T-helper 2 cell (primary cell): ENCODE data around the gene GNA14.
"Not testable (repeated sequence)": the region's sequence is repeated elsewhere in the genome, so short reads cannot be mapped to it uniquely, and the experiment has no call there.

Experiments
- DNase-seq, 5 experiments: peaks; one replicate each; pipeline versions ENCODE4 v3.0.0 to v3.0.0-alpha.2; 2012 to 2022
- total RNA-seq, 2 donors: gene quantifications; one replicate each; lab custom pipeline; 2026; lab: John Stamatoyannopoulos, UW

Gene GNA14
- total RNA-seq: 0 reads per million in 2 donors

DNA sequence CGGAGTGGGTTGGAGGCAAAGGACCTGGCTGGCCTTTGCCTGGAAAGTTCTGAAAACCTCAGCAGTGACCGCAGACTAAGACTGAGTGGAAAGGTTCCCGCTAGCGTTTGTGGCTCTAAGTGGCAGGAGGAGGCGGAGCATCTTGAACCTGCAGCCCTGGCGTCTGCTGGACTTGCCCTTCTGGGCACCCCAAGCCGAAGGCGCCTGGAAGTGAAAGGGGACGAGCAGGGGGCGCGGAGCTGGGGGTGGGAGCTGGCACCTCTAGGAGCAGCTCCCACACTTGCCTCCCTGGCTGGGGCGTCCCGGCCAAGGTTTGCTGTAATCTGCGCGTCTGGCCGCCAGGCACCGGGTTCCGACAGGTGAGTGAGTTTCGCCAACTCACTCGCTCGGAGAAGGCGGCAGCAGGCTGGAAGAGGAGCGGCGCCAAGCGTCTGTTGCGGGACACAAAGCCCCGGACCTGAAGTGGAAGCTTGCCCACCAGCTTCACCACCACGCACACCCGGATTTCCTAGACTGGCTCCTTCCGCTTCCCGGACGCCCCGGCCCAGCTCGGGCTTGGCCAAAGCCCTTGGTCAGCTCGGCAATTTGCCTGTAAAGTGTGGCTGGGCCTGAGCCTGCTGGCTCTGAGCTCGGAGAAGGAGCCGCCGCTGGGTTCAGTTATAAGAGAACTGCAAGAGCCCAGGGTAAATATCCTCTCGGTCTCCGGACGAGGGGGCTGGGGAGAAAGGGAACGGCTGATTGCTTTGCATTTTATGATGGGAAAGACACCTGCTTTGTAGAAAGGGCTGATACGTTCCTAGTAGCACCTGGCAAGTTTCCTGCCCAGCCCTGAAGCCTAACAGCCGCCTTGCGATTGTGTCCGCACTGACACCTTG, at the start of gene GNA14:
TSS of gene GNA14 (minus strand) at position 89 of the 875 bp plus-strand sequence. CDS start 529 bp downstream, outside the sequence.
- no peak for DNase-seq

DNA sequence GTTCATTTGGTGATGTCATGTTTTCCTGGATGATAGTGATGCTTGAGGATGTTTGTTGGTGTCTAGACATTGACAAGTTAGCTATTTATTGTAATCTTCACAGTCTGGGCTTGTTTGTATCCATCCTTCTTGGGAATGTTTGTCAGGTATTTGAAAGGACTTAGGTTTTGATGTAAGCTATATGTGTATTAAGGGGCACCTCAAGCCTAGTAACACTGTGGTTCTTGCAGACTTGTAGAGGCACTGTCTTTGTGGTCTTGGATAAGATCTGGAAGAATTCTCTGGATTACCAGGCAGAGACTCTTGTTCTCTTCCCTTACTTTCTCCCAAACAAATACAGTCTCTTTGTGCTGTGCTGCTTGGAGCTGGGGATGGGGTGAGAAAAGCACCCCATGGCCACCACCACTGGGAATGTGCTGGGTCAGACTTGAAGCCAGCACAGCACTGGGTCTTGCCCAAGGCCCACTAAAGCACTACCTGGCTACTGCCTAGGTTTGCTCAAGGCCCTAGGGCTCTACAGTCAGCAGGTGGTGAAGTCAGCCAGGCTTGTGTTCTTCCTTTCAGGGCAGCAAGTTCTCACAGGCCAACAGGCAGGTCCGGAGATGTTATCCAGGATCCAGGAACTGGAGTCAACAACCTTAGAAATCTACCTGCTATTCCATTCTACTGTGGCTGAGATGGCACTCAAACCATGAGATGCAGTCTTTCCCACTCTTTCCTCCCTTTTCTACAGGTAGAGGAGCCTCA, 49.3 kb upstream of the GNA14 start:
- no peak for DNase-seq

DNA sequence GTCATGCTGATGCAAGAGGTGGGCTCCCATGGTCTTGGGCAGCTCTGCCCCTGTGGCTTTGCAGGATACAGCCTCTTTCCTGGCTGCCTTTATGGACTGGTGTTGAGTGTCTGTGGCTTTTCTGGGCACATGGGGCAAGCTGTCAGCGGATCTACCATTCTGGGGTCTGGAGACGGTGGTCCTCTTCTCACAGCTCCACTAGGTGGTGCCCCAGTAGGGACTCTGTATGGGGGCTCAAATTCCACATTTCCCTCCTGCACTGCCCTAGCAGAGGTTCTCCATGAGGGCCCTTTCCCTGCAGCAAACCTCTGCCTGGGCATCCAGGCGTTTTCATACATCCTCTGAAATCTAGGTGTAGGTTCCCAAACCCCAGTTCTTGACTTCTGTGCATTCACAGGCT, 42.6 kb upstream of the GNA14 start:
- DNase-seq: not testable (repeated sequence)

DNA sequence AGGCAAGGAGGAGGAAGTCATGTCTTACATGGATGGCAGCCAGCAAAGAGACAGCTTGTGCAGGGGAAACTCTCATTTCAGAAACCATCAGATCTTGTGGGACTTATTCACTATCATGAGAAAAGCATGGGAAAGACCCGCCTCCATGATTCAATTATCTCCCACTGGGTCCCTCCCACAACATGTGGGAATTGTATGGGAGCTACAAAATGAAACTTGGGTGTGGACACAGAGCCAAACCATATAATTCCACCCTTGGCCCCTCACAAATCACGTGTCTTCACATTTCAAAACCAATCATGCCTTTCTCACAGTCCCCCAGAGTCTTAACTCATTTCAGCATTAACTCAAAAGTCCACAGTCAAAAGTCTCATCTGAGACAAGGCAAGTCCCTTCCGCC, 42.0 kb upstream of the GNA14 start:
- not testable (repeated sequence) for DNase-seq

DNA sequence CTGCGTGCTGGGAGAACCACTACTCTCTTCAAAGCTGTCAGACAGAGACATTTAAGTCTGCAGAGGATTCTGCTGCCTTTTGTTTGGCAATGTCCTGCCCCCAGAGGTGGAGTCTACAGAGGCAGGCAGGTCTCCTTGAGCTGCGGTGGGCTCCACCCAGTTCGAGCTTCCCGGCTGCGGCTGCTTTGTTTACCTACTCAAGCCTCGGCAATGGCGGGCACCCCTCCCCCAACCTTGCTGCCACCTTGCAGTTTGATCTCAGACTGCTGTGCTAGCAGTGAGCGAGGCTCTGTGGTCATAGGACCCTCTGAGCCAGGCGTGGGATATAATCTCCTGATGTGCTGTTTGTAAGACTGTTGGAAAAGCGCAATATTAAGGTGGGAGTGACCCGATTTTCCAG, 39.6 kb upstream of the GNA14 start:
- not testable (repeated sequence) for DNase-seq

DNA sequence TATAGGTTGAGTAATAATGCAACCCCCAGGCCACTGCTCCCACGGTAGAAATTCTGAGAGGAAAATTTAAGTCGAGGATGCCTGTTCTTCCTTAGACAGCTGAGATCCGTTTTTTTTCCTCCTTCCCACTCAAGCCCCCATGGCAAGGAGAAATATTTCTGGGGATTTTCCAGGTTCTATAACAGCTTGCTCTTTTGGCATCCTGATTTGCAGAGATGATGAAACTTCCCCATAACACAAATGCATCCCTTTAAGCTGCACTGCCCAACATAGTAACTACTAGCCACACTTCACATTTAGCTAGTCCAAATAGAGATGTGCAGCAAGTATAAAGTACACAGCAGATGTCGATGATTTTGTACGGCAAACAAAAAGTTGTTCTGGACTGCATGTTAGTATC, 32.5 kb upstream of the GNA14 start:
- no peak for DNase-seq

DNA sequence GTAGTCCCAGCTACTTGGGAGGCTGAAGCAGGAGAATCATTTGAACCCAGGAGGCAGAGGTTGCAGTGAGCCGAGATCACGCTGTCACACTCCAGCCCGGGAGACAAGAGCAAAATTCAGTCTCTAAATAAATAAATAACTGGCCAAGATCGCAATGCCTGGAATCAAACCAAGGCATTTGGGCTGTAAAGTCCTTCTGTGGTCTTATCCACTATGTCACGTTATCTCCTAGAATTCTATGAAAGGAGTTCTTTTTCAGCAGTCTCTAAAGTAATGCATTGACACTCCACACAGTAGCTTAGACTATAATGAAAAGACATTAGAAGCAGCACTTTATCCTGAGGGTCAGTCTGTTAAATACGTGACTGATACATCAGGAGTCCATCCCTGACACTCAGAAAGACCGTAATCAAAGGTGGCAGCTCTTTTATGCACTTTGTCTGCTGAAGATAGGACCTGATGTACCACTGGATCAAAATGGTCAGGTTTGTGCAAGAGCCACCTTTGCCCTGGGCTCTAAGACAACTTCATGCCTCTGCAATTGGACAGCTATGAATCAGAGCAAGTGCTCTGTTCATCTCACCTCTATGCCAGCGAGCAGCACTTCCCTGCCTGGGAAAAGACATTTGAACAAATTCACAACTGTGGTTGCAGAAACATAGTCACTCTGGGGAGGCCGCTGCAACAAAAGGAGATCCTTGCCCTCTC, 31.7 kb upstream of the GNA14 start:
- DNase-seq: no peak

DNA sequence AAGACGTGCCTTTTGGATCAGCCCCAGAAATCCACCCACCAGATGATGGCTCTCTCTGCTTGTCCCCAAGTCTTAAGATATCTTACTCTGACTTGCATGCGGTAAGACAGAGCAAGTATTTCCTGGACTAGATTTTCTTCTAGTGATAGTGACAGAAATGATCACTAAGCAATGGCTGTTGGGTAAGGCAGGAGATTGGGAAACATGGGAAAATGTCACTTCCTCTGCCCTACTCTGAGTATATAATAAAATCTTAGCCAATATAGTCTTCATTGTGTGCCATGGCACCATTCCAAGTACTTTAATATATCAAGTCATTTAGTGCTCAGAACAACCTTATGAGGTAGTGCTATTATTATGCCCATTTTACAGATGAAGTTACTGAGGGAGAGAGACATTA, 31.0 kb upstream of the GNA14 start:
- no peak for DNase-seq

DNA sequence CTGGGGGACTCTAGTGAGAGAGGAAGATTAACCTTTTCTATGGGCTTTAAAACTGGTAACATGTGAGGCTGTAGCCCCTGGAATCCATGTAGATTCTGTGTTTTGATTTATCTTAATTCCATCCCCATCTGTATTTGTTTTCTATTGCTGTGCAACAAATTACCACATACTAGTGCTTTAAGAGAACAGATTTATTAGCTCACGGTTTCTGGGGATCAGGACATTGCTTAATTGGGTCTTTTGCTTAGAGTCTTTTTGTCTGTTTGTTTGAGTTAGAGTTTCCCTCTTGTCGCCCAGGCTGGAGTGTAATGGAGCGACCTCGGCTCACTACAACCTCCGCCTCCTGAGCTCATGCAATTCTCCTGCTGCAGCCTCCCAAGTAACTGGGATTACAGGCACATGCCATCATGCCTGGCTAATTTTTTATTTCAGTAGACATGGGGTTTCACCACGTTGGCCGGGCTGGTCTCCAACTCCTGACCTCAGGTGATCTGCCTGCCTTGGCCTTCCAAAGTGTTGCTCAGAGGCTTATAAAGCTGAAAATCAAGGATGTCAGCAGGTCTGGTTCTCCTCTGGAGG, 29.9 kb upstream of the GNA14 start:
- no peak for DNase-seq

DNA sequence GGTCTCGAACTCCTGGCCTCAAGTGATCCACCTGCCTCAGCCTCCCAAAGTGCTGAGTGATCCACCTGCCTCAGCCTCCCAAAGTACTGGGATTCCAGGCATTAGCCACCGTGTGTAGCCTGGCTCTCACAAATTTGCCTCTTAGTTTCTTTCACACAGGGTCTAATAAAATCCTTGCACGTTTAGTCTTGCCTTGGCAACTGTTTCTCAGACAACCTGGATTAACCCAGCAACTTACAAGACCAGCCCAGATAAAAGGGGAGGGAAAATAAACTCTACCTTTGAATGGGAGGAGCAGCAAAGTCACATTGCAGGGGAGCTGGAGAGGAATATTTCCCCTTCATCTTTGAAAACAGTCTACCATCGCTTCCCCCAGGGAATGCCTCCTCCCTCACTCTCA, 29.3 kb upstream of the GNA14 start:
- DNase-seq: no peak

DNA sequence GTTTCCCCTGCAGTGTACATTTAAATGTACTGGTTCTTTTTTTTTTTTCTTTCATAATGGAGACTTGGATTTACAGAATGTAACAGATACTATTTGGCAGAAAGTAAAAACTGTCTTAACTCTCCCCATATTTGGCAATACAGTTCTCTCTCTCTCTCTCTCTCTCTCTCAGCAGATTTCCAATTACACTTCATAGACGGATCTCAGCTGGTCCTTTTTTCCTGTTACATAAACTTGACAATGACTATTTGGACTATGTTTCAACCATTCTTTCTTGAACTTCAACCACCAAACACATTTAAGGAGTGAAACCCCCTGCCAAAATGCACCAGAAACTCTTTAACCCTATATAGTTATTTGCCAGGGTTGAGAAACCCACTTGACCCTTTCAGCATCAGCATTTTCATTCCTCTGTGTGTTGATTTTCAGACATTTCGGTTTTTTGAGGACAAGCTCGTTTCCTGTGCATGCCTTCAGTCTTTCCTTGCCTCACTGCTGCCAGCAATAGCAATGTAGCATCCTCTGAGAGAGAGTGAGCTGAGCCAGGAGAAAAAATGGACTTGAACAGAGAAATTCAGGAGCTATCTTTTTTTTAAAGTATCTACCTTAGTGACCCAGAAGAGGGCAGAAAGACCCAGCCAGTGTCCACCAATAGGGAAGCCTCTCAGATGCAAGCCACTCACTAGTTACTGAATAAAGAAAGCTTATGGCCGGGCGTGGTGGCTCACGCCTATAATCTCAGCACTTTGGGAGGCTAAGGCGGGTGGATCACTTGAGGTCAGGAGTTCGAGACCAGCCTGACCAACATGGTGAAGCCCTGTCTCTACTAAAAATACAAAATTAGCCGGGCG, 26.0 kb upstream of the GNA14 start:
- DNase-seq: no peak

DNA sequence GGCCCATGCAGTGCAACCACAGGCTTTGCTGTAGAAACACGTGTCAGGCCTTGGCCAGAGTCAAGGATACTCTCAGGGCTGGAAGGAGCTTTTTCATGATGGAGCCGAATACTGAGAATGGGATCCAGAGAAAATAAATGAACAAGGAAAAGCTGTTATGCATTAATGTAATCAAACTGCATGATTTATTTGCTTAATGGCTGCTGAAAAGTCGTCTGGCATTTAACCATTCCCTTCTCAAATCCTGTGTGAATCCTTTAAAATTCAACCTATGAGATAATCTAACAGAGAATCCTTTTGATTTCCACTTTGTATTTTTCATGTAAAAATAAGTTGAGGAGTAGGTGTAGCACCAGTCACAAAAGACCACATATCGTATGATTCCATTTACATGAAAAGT, 24.1 kb upstream of the GNA14 start:
- no peak for DNase-seq

DNA sequence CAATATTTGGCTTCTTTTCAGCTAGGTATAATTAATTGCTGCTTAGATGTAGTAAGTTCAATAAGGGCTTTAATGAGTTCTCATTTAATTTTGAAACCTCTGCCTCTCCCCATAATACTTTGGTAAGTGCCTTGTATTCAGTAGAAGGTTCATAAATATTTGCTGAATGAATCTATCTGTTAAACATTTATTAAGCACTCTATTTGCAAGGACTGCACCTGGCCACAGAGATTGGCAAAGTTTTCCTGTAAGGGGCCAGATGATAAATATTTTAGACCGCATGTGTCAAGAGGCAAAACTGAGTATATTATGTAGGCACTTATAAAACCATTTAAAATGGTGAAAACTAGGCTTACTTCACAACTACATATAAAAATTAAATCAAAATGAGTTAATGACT, 19.0 kb upstream of the GNA14 start:
- DNase-seq: no peak

DNA sequence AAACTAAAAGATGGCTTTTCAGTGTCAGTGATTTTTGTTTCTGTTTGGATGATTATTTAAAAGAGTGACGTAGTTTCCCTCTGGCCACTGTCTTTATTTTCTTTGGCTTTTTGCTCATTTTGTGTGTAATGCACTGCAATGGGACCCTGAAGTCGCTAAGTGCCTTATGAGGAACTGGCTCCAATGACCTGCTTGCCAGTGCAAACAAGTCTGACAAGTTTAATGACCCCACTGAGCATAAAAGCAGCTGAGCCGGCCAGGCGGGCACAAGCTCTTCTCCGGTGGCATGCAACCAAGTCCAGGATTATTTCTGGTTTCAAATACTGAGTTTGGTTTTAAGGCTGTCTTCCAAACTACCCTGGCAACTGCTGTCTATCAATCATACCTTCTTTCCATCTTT, 15.6 kb upstream of the GNA14 start:
- no peak for DNase-seq

DNA sequence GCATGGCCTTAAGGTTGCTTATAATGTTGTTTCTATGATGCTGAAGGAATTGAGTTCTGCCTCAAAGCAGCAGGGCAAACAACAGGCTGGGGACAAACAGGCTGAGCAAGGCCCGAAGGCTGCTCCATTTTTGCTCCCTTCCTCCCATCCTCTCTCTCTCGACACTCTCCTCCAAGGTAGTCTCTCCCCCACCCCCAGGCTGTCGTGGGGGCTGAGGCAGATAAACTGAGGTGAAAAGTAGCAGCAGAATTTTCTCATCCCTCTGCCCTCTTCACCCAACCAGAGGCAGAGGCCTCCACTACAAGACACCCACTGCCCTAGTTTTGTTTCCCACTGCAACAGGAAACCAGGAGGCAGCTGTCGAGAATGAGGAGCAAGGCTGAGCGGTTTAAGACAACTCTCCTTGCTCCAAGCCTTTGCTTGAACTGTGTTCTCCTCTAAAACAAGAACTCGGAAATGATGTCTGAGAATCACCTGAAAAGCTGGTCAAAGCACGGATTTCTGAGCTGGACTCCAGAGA, 13.5 kb upstream of the GNA14 start:
- DNase-seq: no peak

DNA sequence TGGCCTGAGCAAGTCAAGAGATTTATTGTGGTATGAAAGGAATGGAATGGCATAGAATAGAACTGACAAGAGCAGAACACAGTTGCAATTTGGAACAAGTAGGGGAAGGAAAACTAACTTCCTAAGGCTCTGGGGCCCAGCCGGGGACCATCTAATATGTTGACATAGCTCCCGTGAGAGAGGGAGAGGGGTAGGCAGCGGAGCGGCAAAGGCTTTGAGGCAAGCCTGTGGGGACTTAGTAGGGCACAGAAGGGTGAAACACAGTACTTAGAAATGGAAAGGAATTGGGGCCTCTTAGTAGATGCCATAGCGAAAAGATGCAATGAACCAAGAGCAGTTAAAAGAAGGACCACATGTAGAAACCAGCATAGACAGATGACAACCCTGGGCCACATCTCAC, 11.8 kb upstream of the GNA14 start:
- DNase-seq: no peak

DNA sequence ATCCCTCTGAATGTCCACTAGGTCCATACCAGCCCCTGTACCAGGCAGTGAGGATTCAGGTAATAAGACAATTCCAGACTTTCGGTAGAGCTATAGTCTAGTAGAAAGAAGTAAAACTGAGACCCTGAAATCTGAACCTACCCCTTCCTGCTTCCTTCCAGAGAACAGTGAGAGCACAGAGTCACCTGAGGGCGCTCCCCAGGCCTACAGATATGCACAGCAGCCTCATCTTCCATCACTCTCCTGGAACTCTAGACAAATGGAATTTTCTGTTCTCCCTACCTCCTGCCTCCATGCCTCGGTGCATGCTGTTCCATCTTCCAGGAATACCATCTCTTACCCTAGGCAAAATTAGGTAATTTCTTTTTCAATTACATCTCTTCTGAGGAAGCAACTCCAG, 3.1 kb upstream of the GNA14 start:
- no peak for DNase-seq

DNA sequence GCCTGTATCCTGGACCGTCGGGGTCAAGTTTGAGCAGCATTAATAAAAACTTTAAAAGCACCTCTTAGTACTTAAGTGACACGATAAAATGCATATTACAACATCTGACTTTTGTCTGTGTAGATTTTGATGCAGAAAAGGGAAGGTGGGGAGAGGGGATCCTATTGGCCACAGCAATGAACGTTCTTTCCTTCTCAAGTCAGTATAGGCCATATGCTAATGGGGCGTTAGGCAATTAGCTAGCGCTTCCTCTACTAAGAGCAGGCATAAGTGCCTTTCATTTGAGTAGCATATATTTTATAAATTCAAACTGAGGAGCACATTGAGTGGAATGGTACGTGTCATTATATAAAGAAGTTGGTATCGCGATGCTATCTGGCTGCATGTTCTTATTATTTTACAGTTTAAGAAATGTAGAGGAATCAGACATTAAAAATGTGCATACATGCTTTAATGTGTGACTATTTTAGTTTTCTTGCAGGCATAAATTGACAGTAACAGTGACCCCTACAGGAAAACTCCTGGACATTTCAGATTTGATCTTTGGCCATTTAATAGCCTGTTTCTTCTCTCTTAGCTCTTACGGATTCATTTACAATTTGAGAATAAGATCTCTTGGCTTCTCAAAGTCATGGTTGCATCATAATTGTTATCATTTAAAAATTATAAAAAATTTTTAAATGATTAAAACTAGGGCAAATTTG, 1.1 kb upstream of the GNA14 start:
- DNase-seq: no peak

DNA sequence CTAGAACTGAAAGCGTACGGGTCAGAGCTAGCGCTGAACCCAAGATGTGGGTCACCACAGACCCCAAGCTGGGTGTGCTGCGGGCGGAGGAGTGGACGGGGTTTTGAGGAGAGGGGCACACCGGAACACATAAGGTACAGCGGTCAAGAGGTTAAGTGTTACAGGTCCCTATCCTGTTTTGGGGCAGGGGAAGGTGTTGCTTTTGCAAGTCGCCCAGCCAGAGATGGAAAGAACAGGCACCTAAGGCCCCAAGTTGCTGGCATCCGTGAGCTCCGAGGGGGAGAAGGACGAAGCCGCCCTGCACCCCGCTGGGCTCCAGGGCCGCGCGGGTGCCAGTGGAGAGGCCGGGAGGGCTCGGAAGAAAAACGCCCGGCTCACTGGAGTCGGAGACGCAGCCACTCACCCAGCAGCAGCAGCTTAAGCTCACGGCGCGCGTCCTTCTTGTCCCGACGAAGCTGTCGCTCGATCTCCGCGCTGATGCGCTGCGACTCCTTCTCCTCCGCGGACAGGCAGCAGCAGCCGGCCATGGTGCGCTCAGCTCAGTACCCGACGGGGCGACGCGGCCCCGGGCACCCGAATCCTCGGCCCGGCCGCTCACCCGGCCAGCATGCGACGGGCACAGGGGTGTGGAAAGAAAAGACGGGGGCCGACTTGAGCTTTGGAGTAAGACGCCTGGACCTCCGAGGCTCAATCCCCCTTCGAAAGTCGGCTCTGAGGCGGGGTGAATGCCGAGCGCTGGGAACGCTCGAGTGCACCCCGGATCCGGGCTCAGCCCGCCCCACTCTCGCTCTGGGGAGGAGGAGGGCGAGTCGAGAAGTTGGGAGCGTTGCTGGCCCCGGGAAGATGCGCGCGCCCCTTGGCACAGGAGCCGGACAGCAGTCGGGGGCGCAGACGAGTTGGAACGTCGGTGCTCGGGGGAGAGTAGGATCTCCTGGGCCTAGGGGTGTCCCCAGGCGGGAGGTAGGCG, 572 bp downstream of the GNA14 start:
- peak in 1 of 5 experiments; percentile 39 for DNase-seq

DNA sequence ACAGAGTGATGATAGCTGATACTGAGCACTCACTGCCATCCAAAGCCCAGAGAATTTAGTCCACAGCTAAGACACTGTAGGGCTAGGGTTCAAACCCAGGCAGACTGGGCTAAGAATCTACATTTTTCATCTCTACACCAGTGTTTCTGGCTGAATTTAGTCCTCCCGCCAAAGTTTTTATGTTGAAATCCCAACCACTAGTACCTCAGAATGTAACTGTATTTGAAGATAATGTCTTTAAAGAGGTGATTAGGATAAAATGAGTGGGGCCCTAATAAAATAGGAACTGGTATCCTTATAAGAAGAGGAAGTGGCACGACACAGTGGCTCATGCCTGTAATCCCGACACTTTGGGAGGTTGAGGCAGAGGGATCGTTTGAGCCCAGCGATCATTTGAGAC, 4.3 kb downstream of the GNA14 start:
- DNase-seq: no peak
